RWPE1 (cell line): ENCODE results near the gene RPE.

Experiments
- CTCF ChIA-PET: fragments of 350-600 bp; sonication (Branson Sonifier 250); formaldehyde crosslinking; extraction: SDS; loops from one replicate; lab custom pipeline; 2021; lab: Yijun Ruan, JAX
- POLR2A ChIA-PET: fragments of 400-600 bp; formaldehyde crosslinking; extraction: SDS; loops from one replicate; lab custom pipeline; 2020; ENCODE audit warnings: antibody characterized with exemption; ENCODE audit not compliant: low non-redundant PET; lab: Yijun Ruan, JAX
- DNase-seq: peaks from one replicate; pipeline ENCODE4 v3.0.0; 2012; ENCODE audit warnings: low spot score
- H3K27ac ChIP-seq: fragments of 450-650 bp; 2 replicates; pipeline ENCODE4 v1.5.1; 2017
- TF ChIP-seq, protein P1 (sequence below): fragments of 450-650 bp; conservative IDR thresholded peaks from 2 replicates; pipeline ENCODE4 v1.5.1; 2017; ENCODE audit warnings: low read depth, mild to moderate bottlenecking

The RPE gene

DNA sequence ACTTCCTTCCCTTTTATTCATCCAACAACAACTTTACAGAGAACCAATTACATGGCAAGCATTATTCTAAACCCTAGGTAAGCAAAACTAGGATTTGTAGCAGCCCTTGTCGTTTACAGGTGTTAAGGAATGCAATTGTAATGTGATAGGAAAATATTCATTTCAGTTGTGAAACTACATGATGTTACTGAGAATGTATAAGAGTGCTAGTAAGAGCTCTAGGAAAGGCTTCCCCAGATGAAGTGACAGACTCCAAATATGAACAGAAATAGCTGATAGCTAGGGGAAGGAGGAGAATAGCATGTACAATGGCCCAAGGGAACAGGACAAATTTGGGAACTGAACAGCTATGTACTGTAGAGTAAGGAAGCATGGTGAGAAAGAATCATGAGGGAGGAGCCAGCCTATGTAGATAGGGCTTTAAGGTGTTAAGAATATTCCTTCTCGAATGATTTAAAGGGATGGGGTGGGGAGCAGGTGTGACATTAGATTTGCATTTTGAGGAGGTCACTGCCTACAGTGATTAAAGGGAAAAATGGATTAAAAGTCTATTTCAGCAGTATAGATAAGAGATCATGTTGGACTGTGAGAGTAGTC lies 31.7 kb downstream of the RPE start:
- ChIA-PET CTCF (interaction anchor here (0.6 kb wide), 1 partner anchor 156 kb away, joined by 3 read pairs; no protein-coding TSS in a partner anchor), POLR2A (no interaction called here)
- no peak for DNase-seq
- H3K27ac ChIP-seq, result no peak overlapping the region
- TF ChIP-seq, protein P1, sequence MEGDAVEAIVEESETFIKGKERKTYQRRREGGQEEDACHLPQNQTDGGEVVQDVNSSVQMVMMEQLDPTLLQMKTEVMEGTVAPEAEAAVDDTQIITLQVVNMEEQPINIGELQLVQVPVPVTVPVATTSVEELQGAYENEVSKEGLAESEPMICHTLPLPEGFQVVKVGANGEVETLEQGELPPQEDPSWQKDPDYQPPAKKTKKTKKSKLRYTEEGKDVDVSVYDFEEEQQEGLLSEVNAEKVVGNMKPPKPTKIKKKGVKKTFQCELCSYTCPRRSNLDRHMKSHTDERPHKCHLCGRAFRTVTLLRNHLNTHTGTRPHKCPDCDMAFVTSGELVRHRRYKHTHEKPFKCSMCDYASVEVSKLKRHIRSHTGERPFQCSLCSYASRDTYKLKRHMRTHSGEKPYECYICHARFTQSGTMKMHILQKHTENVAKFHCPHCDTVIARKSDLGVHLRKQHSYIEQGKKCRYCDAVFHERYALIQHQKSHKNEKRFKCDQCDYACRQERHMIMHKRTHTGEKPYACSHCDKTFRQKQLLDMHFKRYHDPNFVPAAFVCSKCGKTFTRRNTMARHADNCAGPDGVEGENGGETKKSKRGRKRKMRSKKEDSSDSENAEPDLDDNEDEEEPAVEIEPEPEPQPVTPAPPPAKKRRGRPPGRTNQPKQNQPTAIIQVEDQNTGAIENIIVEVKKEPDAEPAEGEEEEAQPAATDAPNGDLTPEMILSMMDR, result no peak

DNA sequence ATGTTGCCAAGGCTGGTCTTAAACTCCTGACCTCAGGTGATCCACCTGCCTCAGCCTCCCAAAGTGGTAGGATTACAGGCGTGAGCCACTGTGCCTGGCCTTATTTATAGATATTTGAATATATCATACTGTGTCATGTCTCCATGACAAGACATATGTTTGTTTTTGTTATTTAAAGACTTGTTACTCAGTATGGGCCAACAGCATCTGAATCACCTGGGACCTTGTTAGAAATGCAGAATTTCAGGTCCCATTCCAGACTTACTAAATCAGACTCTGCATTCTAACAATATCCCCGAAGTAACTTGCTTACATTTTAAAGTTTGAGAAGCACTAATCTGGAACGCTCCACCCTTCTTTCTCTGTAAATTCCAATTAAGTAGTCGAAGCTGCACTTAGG lies 33.2 kb downstream of the RPE start:
- CTCF ChIA-PET, result interaction anchor here (0.6 kb wide), 1 partner anchor 1990 kb away, joined by 3 read pairs; no protein-coding TSS in a partner anchor
- POLR2A ChIA-PET, result no interaction called here
- H3K27ac ChIP-seq, result no peak overlapping the region
- TF ChIP-seq, protein P1, result no peak
- DNase-seq, result no peak

DNA sequence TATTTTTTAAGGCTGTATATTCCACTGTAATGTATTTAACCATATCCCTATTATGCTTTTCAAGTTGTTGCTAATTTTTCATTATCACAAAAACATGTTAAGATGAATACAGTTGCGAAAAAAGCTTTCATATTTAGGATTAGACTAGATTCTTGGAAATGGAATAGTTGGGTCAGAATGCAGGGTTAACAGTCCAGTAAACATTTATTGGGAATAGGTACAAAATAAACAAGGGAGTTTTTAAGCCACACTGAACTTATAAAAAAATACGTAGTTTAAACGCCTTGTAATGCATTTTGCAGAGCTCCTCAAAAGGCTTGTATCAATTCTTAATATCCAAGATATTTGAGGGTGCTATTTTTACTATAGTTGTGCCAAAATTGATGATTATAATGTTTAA lies 35.6 kb downstream of the RPE start:
- TF ChIP-seq, protein P1, result no peak
- DNase-seq, result no peak
- CTCF ChIA-PET, result interaction anchor here (0.7 kb wide), 1 partner anchor 34 kb away, joined by 3 read pairs; no protein-coding TSS in a partner anchor
- POLR2A ChIA-PET, result no interaction called here
- H3K27ac ChIP-seq, result no peak overlapping the region

DNA sequence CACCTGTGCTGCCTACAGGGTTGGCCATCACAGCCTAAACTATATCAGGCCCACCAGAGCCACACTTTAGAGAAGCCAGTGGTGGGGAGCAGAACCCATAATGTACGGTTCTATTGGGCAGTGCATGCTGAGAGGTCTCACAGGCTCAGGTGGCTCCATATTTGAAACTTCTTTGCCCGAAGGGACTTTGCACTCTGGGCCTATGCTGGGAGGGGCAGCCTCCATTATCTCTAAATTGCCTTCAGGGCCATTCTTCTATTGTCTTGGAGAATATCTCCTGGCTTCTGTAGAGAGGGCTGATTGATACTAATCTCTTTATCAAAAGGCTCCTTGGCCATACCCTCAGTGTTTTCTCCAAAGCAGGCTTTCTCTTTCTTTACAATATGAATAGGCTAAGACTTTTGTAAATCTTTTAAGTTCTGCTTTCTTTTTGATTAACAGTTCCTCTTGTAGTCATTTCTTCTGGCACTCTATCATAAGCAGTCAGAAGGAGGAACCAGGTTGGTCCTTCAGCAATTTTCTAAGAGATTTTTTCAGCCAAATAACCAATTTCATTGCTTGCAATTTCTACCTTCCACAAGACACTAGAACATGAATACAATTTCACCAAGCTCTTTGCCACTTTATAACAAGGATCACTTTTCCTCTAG lies 44.5 kb downstream of the RPE start:
- no peak overlapping the region for H3K27ac ChIP-seq
- ChIA-PET CTCF (no interaction called here), POLR2A (no interaction called here)
- DNase-seq, result no peak
- TF ChIP-seq, protein P1, result no peak

DNA sequence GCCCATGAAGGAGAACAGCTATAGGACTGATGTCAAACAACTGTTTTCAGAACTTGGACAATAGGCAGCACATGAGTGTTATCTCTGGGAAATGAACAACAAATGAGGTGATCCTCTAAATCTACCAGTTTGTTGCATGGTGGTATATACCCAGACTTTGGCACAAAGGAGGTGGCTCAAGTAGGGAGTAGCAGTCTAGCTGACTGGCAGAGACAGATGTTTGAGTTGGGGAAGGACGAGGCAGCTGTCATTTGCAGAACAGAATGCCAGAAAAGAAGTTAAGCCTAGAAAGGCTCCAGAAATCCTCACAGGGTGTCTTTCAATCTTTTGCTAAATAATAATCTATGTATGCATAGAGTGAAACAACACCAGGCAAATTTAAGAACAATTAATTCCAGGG lies 47.4 kb downstream of the RPE start:
- no peak for DNase-seq
- TF ChIP-seq, protein P1, result no peak
- POLR2A ChIA-PET, result no interaction called here
- no peak overlapping the region for H3K27ac ChIP-seq
- CTCF ChIA-PET, result interaction anchor here (0.8 kb wide), 1 partner anchor 13 kb away, joined by 4 read pairs; no protein-coding TSS in a partner anchor

DNA sequence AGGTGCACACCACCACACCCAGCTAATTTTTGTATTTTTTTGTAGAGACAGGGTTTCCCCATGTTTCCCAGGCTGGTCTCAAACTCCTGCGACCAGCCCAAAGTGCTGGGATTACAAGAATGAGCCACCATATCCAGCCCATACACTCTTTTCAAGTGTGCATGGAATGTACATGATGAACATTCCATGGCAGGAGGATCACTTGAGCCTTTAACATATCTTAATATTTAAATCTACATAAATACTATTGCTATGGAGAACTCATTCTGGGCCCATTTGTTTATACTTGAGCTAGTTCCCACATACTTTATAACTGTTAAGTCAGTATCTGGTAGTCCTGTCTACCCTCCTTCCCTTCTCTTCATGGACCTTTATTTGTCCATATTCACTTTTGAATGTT lies 48.4 kb downstream of the RPE start:
- no peak for DNase-seq
- H3K27ac ChIP-seq, result no peak overlapping the region
- CTCF ChIA-PET, result no interaction called here
- TF ChIP-seq, protein P1, result no peak
- POLR2A ChIA-PET, result no interaction called here
